Ectodermal cell (in vitro differentiated cells): ENCODE measurements around the gene NCAPD3.
A peak's percentile ranks its signal among the peaks of the same experiment; 100 is the strongest.
"Not testable (repeated sequence)": the region's sequence is repeated elsewhere in the genome, so short reads cannot be mapped to it uniquely, and the experiment has no call there.

ENCODE experiments used
- H3K27ac ChIP-seq: 2 replicates; pipeline ENCODE4 v1.7.0; 2013; ENCODE audit warnings: mild to moderate bottlenecking, low read depth, low read length; ENCODE audit not compliant: insufficient read depth, poor library complexity, severe bottlenecking
- H3K27me3 ChIP-seq: 2 replicates; pipeline ENCODE4 v1.7.0; 2013; ENCODE audit warnings: mild to moderate bottlenecking, low read length; ENCODE audit not compliant: insufficient read depth, control insufficient read depth, poor library complexity, severe bottlenecking
- H3K36me3 ChIP-seq: one replicate; pipeline ENCODE4 v1.7.0; 2013; ENCODE audit warnings: low read length; ENCODE audit not compliant: control insufficient read depth, insufficient read depth
- H3K4me1 ChIP-seq: one replicate; pipeline ENCODE4 v1.7.0; 2013; ENCODE audit warnings: low read length; ENCODE audit not compliant: control insufficient read depth, insufficient read depth
- H3K4me3 ChIP-seq: 2 replicates; pipeline ENCODE4 v1.7.0; 2013; ENCODE audit warnings: low read depth, low read length, control low read depth; ENCODE audit not compliant: insufficient read depth
- H3K9me3 ChIP-seq: 2 replicates; pipeline ENCODE4 v1.7.0; 2013; ENCODE audit warnings: mild to moderate bottlenecking, low read length, moderate library complexity; ENCODE audit not compliant: control insufficient read depth
- WGBS, 2 experiments: methylation state at CpG; one replicate each; pipeline ENCODE4 v1.1.7; 2013; ENCODE audit warnings: missing lambda C conversion rate in 2 of 2; 5-methylcytosine and 5-hydroxymethylcytosine counted together

The NCAPD3 gene

DNA sequence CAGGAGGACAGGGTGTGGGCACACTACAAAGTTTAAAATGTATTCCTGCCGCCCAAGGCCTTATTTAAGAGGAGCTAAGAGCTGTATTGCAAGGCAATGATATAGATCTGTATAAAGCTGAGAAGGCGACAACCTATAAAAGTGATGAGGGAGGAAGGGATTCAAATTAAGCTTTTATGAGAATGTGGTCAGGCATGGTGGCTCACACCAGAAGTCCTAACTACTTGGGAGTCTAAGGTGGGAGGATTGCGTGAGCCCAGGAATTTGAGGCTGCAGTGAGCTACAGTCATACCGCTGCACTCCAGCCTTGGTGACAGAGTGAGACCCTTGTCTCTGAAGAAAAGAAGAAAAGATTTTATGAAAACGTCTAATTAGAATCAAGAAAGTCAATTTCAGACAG lies 42.7 kb upstream of the NCAPD3 start:
- no peak overlapping the region for H3K4me3 ChIP-seq
- 90 to 95% methylated on average over 5 of the region's 5 CpGs for WGBS, 2 experiments
- peaks cover 5% of the 10 kb centered on the region for H3K27me3 ChIP-seq
- peaks cover 6% of the 10 kb centered on the region for H3K4me1 ChIP-seq
- no peak overlapping the region for H3K27ac ChIP-seq
- no peaks in the 10 kb centered on the region for H3K9me3 ChIP-seq
- no peaks in the 10 kb centered on the region for H3K36me3 ChIP-seq

DNA sequence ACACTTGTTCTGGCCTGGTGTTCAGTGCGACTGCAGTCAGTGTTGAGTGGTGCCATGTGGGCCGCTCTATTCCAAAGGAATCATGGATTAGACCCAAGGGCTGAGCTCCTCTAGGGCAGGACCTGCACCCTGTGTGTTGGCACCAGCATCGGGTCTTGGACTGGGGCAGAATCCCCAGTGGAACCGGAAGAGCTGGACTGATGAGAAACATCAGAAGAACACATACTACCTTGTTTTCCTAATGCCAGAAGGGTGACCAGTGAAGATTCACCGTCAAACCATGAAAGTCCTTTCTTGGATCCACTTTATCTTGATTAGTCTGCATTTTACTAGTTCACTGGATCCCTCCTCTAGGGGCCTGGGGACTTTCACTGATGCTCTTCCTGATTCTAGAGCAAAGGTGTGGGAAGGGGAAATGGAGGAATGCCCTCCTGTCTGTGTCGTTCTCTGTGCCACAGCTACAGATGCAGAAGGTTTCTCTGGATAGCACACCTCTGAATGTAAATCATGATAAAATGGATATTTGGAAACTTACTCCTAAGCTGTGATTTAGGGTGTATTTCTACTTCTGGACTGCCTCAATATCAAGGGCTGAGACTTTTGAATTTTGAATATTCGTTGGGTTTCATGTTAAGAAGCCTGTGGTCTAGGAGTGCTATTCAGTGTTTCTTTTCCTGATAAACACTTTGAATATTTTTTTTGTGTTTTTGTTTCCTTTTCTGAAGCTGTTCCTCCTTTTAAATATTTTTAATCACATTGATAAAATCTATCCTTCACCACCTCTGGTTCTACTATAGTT lies 41.4 kb upstream of the NCAPD3 start:
- H3K4me1 ChIP-seq, result peaks cover 6% of the 10 kb centered on the region
- no peaks in the 10 kb centered on the region for H3K36me3 ChIP-seq
- no peak overlapping the region for H3K4me3 ChIP-seq
- no peaks in the 10 kb centered on the region for H3K27me3 ChIP-seq
- WGBS, 2 experiments, result 93 to 96% methylated on average over 7 of the region's 7 CpGs
- no peaks in the 10 kb centered on the region for H3K9me3 ChIP-seq
- H3K27ac ChIP-seq, result no peak overlapping the region

DNA sequence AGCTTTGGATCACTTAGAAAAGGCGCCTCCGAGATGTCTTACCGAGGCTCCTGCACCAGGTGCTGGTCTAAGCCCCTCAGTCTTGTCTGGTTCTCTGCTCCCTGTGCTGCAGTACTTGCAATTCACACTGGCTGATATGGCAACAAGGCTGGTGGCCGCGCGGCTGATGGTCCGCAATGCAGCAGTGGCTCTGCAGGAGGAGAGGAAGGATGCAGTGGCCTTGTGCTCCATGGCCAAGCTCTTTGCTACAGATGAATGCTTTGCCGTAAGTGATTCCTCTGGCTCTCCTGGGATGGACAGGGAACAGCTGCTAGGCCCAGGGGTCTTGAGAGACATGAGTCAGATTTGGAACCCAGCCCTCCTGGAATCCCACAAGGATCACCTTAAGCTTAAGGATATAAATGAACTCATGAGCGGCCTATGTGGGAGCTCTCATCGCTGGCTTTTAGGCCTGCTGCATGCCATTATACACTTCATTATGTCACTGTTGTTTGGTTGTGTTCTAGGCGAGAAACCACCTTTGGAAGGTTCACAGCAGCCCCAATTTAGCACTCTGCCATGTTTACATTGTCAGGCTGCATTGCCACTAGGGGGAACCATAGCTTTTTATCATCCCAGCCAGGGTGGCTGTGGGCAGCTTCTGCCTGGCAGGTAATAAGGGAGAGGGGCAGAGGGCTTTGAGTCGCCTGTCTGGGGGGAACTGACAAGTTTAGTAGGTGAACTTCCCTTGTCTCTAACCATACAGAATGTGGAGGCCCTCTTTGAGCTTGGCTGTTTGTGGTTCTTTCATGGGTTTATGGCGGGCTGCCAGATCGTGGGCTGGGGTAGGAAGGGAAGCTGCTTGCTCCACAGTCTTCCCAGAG lies 38.1 kb upstream of the NCAPD3 start:
- 89 to 90% methylated on average over 14 of the region's 14 CpGs for WGBS, 2 experiments
- no peak overlapping the region for H3K4me3 ChIP-seq
- no peak overlapping the region for H3K27ac ChIP-seq
- peaks cover 2% of the 10 kb centered on the region for H3K36me3 ChIP-seq
- no peaks in the 10 kb centered on the region for H3K4me1 ChIP-seq
- no peaks in the 10 kb centered on the region for H3K27me3 ChIP-seq
- no peaks in the 10 kb centered on the region for H3K9me3 ChIP-seq

DNA sequence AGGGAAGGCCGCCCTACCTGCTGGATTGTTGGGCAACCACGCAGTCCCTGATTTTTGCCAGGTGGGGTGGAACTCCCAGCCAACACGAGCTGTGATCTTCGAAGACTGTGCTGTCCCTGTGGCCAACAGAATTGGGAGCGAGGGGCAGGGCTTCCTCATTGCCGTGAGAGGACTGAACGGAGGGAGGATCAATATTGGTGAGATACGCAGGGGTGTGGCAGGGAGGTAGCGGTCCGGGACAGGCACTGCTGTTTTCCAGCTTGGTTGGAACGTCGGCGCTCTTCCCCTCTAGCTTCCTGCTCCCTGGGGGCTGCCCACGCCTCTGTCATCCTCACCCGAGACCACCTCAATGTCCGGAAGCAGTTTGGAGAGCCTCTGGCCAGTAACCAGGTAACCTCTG lies 37.2 kb upstream of the NCAPD3 start:
- Histone ChIP-seq H3K4me3 (no peak overlapping the region), H3K27ac (no peak overlapping the region), H3K9me3 (no peaks in the 10 kb centered on the region), H3K36me3 (peaks cover 9% of the 10 kb centered on the region), H3K27me3 (no peaks in the 10 kb centered on the region), H3K4me1 (no peaks in the 10 kb centered on the region)
- 93 to 95% methylated on average over 16 of the region's 16 CpGs for WGBS, 2 experiments

DNA sequence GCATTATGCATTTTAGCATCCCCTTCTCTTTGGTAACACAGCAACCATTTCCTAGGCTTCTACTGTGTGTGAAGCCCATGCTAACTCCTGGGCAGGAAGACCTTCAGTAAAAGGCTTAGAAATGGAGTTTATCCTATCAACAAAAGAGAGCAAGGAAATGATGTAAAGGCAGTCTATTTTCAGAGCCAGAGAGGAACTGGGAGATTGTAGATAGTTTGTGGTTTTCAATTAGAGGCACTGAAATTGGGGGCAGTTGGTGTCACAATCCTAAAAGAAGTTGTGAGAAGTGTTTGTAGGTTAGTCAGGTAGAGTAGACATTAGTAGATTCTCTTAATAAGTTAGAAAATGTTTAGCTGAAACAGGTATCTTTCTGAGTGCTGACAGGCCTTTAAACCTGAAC lies 36.7 kb upstream of the NCAPD3 start:
- Histone ChIP-seq H3K4me3 (no peak overlapping the region), H3K9me3 (no peaks in the 10 kb centered on the region), H3K27me3 (no peaks in the 10 kb centered on the region), H3K27ac (no peak overlapping the region), H3K36me3 (peaks cover 9% of the 10 kb centered on the region), H3K4me1 (no peaks in the 10 kb centered on the region)

DNA sequence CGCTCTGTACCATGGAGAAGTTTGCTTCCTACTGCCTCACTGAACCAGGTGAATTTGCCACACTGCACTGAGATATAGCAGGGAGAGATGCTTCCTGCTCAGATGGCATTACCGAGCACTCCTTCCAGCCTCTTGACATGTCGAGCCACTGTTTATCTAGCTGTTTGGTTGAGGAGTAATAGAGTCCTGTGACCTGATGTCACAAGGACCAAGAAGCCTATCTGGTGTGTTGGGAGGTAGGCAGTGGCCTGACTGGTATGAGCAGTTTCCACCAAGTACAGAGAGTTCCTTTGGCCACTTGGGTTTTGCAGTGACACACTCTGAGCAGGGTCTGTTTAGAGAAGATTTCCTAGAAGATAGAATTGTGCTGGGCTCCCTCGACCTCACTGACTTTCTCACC lies 34.8 kb upstream of the NCAPD3 start:
- no peaks in the 10 kb centered on the region for H3K27me3 ChIP-seq
- H3K4me3 ChIP-seq, result no peak overlapping the region
- no peaks in the 10 kb centered on the region for H3K9me3 ChIP-seq
- WGBS, 2 experiments, result 96 to 97% methylated on average over 4 of the region's 4 CpGs
- H3K4me1 ChIP-seq, result peaks cover 9% of the 10 kb centered on the region
- H3K27ac ChIP-seq, result no peak overlapping the region
- H3K36me3 ChIP-seq, result peaks cover 9% of the 10 kb centered on the region

DNA sequence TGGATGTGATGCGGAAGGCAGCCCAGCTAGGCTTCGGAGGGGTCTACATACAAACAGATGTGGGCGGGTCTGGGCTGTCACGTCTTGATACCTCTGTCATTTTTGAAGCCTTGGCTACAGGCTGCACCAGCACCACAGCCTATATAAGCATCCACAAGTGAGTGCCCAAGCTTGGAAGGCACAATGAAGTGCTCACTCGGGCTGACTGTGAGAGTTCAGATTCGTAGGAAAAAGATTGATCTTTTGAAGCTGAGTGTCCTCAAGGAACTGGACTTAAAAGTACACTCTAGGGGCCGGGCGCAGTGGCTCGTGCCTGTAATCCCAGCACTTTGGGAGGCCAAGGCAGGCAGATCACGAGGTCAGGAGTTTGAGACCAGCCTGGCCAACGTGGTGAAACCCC lies 33.3 kb upstream of the NCAPD3 start:
- H3K27ac ChIP-seq, result no peak overlapping the region
- H3K4me1 ChIP-seq, result peaks cover 9% of the 10 kb centered on the region
- peaks cover 9% of the 10 kb centered on the region for H3K36me3 ChIP-seq
- H3K4me3 ChIP-seq, result no peak overlapping the region
- 93 to 94% methylated on average over 11 of the region's 11 CpGs for WGBS, 2 experiments
- H3K9me3 ChIP-seq, result no peaks in the 10 kb centered on the region
- no peaks in the 10 kb centered on the region for H3K27me3 ChIP-seq

DNA sequence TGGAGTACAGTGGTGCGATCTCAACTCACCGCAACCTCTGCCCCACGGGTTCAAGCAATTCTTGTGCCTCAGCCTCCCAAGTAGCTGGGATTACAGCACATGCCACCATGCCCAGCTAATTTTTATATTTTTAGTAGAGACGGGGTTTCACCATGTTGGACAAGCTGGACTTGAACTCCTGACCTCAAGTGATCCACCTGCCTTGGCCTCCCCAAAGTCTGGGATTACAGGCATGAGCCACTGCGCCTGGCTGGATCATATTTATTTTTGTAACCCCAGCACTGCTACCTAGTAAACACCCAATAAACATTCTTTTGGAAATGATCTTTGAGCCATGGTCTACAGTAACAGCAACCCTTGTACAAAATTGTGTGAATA lies 31.4 kb upstream of the NCAPD3 start:
- not testable (repeated sequence) for H3K27ac ChIP-seq, H3K27me3 ChIP-seq, H3K9me3 ChIP-seq, H3K4me1 ChIP-seq, H3K4me3 ChIP-seq
- H3K36me3 ChIP-seq, result peaks cover 14% of the 10 kb centered on the region
- 88 to 93% methylated on average over 5 of the region's 5 CpGs for WGBS, 2 experiments

DNA sequence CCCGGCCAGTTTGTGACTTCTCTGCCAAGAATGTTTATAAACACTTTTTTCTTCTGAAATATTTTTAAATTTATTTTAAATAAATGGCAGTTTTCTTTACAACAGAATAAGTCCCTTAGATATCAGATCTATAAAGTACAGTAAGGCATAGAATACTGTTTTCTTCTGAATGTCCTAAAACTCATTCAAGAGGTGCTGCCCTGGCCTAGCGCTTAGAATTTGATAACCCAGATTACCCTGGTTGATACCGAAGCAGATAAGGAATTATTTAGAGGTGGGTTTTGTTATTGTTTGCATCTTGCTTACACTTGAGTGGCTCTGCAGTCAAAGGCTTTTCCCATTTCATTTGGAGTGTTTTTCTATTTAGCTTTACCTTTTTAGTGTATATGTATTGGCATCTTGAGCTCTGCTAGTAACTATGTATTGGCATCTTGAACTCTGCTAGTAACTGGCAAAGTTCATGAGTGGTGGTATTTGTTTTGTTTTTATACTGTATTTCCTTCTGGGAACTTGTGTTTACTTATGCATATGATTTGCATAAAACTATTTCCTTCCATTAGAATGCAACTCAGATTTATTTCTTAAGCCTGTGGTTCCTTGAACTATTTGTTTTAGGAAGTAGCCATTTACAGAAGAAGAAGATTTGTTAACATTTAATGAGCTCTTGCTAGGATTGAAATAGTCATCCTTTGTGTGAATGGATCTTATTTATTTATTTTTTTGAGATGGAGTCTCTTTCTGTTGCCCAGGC lies 30.8 kb upstream of the NCAPD3 start:
- peaks cover 20% of the 10 kb centered on the region for H3K36me3 ChIP-seq
- peak overlapping the region; percentile 86 for H3K4me3 ChIP-seq
- H3K4me1 ChIP-seq, result peaks cover 9% of the 10 kb centered on the region
- no peak overlapping the region for H3K27ac ChIP-seq
- no peaks in the 10 kb centered on the region for H3K27me3 ChIP-seq
- whole genome bisulfite sequencing, 2 experiments, result 91 to 92% methylated on average over 2 to 3 of the region's 3 CpGs
- H3K9me3 ChIP-seq, result no peaks in the 10 kb centered on the region
